Lower leg skin (tissue), 3 donors: Measurements from ENCODE around the gene POLD3.

Experiments used
- CTCF ChIP-seq, 3 donors: fragments of 450-650 bp; IDR thresholded peaks; one replicate each; pipeline ENCODE4 v1.5.1; 2016; ENCODE audit warnings: antibody characterized with exemption in 3 of 3, mild to moderate bottlenecking in 3 of 3, moderate library complexity in 2 of 3
- POLR2A ChIP-seq, 2 donors: fragments of 450-650 bp; IDR thresholded peaks; one replicate each; pipeline ENCODE4 v1.6.1; 2016 to 2017; ENCODE audit warnings: antibody characterized with exemption in 2 of 2, mild to moderate bottlenecking in 1 of 2, moderate library complexity in 1 of 2

GRCh38 chr11:74685905-74686304, 93.5 kb downstream of the POLD3 start:
- TF ChIP-seq POLR2A (IDR thresholded peaks at IDR 0.05) (no peak), CTCF (IDR thresholded peaks at IDR 0.05) (no peak)
